Brain pericyte (primary cell): ENCODE measurements around the gene PTPRT.

Experiments used
- DNase-seq: peaks from one replicate; pipeline ENCODE4 v3.0.0-alpha.2; 2012; ENCODE audit warnings: low read depth, low spot score

PTPRT gene

DNA sequence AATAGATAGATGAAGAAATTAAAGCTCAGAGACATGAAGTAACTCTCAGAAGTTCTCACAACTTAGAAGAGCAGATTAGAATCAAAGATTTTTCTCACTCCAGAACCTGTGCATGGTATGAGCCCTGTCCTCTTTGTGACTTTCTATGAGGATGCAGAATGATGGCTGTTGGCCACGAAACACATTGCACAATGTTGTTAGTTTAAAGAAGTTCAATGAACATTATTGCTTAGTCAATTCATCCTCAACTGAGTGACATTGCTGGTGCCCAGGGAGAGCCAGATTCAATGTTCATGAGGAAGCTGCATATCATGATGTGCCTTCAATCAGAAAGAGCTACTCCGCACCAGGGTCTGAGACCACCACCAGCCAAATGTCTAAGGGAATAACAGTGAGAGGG is 633.1 kb downstream of the PTPRT start:
- DNase-seq = no peak

GRCh38 chr20:42553374-42553773 is 636.3 kb downstream of the PTPRT start:
- DNase-seq = no peak

- no peak for DNase-seq
Observed at GRCh38 chr20:42549496-42549895, 640.2 kb downstream of the PTPRT start.

DNA sequence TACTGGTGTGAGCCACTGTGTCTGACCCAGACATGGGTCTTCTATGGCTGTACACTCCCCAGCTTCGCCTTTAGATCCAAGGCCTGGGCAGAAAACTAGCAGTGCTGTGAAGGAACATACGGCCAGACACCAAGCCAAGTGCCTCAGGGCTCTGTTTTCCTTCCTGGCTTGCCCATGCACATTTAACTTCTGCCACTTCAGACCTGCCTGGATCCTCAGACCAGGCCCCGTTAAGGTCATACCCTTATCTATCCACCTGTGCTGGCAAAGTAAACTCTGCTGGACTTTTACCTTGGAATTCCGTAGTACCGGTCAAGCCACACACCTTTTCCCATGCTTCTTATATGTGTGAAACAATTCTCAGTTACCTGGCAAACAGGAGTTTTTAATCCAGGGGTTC is 644.8 kb downstream of the PTPRT start:
- DNase-seq = no peak

DNA sequence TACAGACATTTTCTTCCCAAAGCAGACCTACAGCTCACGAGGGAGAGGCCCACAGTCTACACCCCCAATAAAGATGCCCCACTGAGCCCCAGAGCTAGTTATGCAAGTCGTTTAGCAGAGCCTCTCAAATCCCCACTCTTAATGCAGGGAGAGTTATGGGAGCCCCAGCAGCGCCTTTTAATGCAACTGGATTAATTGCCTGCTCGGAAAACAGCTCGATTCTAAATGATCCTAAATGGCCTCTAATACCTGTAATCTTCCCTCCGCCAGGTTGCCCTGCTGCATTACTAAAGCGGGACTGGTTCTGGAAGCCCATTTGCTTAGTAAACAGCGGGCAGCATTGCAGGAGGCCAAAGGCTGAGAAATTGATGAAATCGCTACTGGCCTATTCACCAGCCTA is 656.9 kb downstream of the PTPRT start:
- no peak for DNase-seq

DNA sequence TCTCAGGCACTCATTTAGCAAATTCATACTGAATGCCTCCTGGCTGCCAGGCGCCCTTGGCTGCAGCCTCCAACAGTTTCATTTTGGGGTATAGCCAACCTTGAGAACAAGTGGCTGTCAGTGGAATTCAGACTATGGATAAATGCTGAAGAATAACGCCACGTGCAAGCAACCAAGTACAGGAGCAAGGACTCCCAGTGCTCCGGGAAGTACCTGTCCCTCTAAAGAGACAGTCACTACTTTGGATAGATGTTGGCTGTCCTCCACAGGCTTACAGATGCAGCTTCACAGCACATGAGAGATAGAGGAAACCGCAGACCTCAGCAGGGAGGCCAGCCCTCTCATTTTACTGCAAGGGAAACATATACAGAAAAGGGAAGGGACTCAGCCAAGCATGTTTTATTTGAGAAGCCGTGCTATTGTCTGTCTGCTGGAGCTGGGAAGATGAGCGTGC is 658.2 kb downstream of the PTPRT start:
- no peak for DNase-seq

- no peak for DNase-seq
Observed at GRCh38 chr20:42530855-42531448, 658.8 kb downstream of the PTPRT start.

DNA sequence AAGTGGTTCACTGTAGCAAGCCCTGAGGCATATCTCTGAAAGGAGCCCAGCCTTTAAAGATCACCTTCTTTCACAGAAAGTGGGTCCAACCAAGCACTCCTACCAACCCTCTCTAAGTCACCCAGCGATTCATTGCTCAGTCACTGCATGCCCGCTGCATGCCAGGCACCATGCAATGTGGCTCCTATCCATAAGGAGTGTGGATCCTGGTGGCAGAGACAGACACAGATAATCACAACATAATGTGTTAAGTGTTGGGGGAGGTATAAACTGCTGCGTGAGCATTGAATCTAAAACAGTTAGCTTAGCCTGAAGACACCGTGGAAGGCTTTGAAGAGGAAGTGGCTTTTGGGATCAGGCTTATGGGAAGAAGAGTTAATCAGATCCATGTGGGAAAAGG is 659.5 kb downstream of the PTPRT start:
- DNase-seq = no peak

DNA sequence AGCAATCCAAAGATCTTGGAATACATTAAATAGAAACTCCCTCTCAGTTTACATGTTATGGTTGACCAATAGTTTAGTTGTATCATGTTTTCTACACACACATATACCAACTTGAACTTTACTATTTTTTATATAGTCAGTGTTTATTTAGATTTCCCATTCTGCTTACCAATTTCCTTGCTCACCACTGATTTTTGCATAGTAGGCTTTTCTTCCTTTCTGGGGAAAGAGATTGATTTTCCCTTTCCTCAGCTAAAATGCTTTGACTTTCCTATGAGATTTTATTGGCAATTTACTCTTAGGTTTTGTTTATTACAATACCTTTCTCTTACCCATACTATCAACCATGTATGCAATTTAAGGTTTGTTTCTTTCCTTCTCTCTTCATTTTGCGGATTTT is 665.6 kb downstream of the PTPRT start:
- no peak for DNase-seq

- no peak for DNase-seq
Observed at GRCh38 chr20:42516692-42517091, 673.0 kb downstream of the PTPRT start.

DNA sequence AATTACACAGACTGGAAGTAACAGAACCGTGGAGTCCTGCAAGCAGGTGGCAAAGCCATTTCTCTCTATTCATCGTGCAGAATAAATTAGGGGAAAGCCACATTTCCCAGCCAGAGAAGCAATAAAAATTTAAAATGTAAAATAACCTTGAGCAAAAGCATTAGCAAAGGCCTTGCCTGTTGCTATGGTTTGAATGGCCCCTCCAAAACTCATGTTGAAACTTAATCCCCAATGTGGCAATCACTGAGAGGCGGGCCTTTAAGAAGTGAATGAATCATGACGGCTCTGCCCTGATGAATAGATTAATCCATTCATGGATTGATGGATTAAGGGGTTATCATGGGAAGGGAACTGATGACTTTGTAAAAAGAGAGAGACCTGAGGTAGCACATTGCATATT is 679.0 kb downstream of the PTPRT start:
- no peak for DNase-seq

DNA sequence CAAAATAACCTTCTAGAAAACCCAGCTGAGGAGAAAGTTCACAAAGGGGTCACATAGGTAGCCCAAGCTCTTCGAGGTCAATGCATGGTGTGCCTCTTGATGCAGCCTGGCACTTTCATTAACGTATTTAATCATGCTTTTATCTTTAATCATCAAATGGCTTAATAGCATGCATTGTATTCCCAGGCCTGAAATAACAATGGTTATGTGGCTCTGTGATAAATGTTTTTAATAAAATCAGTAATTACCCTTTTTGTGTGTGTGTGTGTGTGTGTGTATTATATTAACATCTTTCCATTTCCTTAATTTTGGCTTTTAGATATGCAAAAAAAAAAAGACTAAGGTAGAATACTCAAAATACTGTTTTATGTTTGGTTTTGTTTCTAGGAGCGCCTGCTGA is 681.8 kb downstream of the PTPRT start:
- DNase-seq = no peak

DNA sequence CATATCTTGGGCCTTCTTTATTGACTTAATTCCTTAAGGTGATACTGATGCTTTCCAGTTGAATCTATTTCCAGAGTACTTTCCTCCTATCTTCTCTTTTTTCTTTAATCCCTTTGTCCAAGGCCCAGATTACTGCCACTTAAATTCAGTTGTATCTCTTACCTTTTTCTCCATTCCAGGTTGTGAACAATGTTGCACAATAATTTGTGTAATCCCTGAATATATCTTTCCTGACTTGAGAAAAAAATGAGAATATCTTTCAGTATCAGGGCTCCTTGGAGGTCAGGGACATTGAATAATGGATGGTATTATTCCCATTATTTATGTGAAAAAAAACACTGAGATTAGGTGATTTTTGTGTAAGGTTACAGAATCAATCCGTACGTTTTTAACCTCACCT is 683.3 kb downstream of the PTPRT start:
- DNase-seq = no peak

DNA sequence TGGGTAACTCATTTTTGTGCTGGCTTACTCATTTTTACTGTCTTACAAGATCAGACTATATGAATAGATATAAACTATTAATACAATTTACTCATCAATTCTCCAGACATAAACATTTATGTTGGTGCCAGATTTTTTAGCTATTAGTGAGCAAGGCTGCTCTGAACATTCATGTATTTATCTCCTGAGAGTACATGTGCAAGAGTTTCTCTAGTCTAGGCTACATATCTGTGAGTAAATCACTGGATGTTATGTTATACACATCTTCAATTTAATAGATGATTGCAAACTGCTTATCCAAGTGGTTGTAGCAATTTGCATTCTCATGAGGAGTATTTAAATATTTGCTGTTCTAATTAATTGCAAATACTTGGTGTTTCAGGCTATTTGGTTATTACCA is 687.1 kb downstream of the PTPRT start:
- no peak for DNase-seq

DNA sequence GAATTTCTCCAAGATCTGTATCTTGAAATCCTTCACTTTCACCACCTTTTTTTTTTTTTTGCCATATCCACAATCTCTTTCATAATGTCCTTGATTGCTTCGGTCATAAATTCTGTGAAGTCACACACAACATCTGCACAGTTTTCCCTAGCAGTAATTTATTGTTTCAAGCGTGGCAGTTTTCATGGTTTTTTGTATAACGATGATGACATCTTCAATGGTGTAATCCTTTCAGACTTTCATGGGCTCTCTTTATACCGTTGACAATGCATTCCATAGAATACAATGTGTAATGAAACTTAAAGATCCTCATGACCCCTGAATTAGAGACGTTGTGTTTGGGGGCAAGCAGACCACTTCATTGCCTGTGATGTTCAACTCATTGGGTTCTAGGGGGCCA is 693.1 kb downstream of the PTPRT start:
- no peak for DNase-seq

GRCh38 chr20:42494290-42494689 is 695.4 kb downstream of the PTPRT start:
- DNase-seq = no peak

- no peak for DNase-seq
Observed at GRCh38 chr20:42493001-42493400, 696.7 kb downstream of the PTPRT start.

DNA sequence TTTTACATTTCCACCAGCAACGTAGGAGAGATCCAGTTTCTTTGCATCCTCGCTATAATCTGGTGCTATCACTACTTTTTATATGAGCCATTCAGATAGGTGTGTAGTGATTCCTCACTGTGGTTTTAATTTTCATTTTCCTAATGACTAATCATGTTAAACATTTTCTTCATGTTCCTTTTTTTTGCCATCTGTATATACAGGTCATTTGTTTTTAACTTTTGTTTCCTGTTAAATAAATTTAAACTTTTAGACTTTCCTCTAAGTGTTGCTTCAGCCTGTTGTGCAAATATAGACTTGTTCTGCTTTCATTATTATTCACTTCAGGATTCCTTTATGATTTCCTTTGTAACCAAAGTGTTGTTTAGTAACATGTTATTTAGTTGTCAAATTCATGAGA is 697.4 kb downstream of the PTPRT start:
- no peak for DNase-seq

DNA sequence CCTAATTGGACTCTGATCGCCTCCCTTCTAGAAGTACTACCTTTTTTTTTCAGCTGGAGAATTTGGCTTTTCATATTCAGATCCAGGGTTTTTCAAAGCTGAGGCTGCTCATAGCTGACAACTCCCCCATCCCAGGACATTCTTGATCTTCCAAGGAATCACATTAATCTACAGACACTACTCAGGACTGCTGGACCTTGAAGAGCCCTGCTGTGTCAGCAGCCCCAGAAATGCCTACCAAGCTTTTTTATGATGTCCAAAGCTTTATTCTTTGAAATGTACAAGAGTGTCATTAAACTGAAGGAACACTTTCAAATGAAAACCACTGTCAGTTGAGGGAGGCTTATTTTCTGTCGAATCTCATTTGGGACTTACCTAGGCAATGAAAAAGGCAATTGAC is 704.1 kb downstream of the PTPRT start:
- no peak for DNase-seq

DNA sequence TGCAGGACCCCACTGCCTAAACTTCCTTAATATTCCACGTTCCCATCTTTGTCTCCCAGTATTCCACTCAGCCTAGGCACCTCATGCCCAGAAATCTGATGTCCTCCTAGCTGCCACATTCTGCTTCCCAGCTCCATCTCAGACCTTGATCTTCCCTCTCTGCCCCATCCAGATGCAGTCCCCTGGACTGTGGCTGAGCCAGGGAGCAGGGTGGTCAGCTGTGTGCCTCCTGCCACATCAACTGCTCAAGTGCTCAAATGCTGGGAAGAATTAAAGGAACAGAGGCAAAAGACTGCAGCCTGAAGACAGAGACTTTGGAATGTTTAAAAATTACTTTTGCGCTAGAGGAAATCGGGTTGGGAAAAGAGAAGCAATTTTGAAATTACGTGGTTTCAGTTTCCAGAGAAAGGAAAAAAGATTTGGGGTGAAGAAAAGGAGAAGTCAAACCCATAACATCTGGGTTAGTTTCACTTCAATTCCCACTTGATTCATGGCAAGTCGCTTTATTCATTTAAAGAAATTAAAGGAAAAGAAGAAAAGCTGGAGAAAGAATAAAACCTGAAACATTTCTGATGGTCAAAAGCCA is 704.8 kb downstream of the PTPRT start:
- DNase-seq = no peak

DNA sequence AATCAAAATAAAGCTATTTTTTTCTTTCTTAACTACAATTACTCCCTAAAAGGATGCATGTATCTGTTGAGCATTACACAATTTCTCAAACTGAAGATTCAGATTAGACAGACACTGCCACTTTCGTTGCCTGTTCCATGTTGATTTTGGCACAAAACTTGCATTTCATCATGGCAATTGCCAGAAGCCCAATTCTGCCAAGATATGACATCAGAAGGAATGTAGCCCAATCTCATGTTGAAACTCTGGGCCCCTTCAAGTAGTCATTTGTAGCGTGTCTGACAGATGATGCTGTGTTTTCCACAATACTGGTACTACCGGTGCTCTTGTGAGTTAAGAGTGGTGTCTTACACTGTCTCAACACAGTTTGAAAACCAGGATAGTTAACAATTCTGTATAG is 705.4 kb downstream of the PTPRT start:
- no peak for DNase-seq

- DNase-seq = no peak
Observed at GRCh38 chr20:42483730-42484303, 705.9 kb downstream of the PTPRT start.

GRCh38 chr20:42482808-42483207 is 706.9 kb downstream of the PTPRT start:
- no peak for DNase-seq

- DNase-seq = no peak
Observed at GRCh38 chr20:42475773-42476172, 713.9 kb downstream of the PTPRT start.
